Fibroblast of mammary gland (primary cell): Measurements from ENCODE around the gene ADRA2B.

Experiments used
- DNase-seq: peaks from one replicate; pipeline ENCODE4 v3.0.0-alpha.2; 2010; ENCODE audit warnings: low read depth
- H3K4me3 ChIP-seq: 2 replicates; pipeline ENCODE4 v1.5.1; 2011; ENCODE audit warnings: low read depth, mild to moderate bottlenecking, low read length, moderate library complexity; ENCODE audit not compliant: control insufficient read depth
- TF ChIP-seq, protein P1 (sequence below): conservative IDR thresholded peaks from 2 replicates; pipeline ENCODE4 v1.5.1; 2011; ENCODE audit warnings: low read depth, low read length, inconsistent platforms; ENCODE audit not compliant: control insufficient read depth, insufficient read depth

Gene ADRA2B

DNA sequence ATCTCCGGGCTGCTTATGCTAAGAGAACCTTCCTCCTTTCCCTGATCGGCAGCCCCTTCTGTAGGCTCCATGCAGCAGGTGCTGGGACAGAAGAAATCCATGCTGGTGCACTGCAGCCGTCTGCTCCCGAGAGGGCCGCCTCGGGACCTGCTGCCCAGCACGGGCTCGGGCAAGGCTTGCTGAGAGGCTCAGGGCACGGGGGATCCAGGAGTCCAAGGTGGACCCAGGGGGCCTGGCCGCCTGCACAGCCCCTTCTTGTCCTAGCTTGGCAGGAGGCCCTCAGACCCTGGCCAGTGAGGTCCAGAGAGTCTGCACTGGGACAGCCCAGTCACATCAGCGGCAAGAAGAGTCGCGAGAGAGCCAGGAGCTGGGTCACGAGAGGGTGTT, 42.2 kb upstream of the ADRA2B start:
- no peak for DNase-seq
- TF ChIP-seq, protein P1, sequence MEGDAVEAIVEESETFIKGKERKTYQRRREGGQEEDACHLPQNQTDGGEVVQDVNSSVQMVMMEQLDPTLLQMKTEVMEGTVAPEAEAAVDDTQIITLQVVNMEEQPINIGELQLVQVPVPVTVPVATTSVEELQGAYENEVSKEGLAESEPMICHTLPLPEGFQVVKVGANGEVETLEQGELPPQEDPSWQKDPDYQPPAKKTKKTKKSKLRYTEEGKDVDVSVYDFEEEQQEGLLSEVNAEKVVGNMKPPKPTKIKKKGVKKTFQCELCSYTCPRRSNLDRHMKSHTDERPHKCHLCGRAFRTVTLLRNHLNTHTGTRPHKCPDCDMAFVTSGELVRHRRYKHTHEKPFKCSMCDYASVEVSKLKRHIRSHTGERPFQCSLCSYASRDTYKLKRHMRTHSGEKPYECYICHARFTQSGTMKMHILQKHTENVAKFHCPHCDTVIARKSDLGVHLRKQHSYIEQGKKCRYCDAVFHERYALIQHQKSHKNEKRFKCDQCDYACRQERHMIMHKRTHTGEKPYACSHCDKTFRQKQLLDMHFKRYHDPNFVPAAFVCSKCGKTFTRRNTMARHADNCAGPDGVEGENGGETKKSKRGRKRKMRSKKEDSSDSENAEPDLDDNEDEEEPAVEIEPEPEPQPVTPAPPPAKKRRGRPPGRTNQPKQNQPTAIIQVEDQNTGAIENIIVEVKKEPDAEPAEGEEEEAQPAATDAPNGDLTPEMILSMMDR, result no peak
- H3K4me3 ChIP-seq, result no peak overlapping the region

DNA sequence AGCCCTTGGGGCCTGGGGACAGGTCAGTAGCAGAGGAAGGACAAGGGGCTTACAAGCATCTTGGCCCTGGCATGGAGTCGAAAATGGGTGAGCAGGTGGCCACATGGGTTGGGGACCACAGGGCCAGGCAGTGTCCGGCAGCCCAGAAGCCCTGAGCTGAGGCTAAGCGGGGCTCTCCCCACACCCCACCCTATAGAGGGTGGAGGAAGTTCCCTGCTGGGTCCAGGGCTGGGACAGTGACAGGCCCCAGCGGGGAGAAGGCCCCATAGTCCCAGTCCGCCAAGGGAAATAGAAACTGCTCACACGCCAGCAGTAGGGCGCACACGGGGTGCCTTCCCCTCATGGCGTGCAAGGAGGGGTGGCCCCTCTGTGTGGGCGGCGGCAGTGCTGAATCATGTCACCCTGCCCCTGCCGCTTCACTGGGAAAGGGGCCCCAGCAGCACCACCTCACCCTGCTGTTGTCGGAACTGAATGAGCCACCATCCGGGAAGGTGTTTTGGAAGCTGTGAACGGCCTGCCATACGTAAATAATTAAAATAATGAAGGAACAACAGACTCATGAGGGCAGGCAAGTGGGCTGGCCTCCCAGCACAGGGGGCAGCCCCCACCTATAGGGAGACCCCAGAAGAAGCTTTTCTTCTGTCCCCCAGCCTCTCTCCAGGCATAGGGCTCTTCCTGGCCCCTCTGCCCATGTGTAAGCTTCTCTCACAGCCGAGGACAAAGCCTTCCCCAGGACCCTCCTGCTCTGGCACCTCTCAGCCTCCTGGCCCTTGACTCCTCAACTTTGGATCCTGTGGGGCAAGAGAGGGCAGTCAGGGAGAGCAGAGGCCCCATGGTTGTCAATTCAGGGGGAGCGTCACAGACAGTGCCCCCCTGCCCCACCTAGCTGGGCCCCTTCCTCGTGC, 41.5 kb upstream of the ADRA2B start:
- no peak for DNase-seq
- TF ChIP-seq, protein P1, result no peak
- no peak overlapping the region for H3K4me3 ChIP-seq

DNA sequence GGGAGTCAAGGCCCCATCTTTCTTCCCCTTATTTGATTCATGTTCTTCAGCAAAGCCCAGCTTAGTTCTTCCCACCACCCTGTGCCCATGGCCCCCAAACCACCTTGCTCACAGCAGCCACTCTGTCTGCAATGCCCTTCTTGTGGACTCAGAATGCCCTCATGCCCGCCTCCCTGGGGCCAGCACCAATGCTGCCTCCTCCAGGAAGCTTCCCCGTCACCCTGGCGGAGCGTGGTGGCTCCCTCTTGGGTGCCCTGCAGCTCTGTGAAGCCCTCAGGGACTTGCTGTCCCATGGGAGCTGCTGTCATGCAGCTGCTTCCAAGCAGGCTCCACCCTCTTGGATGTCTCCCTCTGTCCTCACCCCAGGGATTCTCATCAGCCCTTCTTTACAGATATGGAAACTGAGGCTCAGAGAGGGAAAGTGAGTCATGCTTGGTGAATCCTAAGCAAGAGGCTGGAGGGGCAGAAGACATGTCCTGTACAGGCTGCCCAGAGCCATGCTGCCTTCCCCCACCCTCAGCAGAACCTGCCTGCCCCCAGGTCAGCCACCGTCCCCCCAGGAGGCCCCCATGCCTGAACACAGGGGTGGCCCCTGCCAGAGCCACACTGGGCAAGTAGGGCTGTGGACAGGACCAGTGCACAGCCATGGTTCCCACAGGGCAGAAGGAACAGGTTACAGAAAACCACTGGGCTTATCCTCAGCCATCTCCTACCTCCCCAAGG, 40.7 kb upstream of the ADRA2B start:
- H3K4me3 ChIP-seq, result no peak overlapping the region
- TF ChIP-seq, protein P1, result no peak
- DNase-seq, result no peak

DNA sequence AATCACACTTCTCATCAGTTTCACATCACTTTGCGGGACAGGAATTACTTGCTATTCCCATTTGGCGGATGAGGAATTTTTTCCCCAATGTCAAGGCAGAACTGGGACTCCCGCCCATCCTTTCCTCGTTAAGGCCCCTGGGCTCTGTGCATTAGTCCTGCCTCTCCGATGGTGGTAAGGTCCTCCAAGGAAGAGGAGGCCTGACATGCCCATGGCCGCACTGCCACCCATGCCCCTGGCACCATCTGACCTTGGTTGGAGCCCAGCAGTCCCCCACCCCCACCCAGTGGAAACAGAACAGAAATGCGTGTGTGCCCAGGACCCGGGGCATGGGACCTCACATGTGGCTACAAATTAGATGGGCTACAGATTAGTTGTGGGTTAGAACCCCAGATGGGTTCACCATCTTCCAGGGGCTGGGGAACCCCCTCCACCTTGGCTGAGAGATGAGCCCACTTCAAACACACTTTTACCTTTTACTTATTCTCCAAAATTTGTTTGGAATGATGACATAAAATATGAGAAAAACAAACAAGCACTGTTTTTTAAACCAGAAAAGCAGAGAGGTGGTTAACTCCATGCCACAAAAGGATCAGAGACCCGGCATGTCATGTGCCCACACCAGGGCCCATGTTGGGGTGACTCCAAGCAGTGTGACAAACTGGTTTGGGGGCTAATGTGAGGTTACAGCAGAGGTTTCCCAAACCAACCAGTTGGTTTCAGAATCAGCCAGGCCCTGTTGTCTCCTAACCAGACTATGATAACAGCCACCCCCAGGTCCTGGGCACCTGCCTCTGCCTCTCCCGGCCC, 39.8 kb upstream of the ADRA2B start:
- TF ChIP-seq, protein P1, result no peak
- DNase-seq, result no peak
- H3K4me3 ChIP-seq, result no peak overlapping the region

DNA sequence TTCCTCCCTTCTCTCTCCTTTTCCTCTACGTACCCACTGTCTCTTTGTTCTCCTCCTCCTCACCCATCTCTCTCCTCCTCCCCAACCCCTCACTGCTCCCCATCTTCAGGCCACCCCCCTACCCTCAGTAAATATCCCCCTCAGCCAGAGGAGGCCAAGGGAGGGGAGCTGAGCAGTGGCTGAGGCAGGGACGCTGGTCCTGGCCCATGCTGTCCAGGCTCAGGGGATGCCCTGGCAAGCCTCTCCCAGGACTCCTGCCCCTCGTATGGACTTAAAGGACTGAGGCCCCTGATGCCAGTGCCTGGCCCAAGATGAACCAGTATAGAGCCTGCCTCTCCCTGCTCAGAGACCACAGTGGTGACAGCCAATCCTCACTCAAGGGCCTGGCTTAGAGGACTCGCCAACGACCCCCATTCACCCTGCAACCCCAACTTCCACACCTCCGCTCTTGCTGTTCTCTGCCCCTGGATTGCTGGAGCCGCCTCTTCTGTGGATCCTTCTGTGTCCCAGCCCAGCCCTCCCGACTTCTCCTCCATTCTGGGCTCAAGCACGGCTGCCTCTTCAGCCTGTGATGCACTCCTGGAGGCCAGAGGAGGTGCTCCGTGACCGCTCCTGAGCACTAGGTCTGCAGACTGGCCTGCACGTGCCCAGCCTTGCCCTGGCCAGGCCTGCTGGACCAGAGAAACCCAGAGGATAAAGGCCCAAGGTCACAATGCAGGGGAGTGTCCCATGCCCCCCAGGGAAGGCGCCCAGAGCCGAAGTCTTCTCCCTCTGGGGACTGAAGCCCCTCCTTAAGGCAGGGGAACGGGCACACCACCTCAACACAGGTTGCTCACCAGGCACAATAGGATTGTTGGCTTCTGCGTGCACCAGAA, 38.4 kb upstream of the ADRA2B start:
- no peak for DNase-seq
- TF ChIP-seq, protein P1, result no peak

More for the DNA sequence above, 38.4 kb upstream of the ADRA2B start:
- H3K4me3 ChIP-seq, result no peak overlapping the region
